GM12801 (cell line): ENCODE measurements around the gene OSBPL8.

ENCODE experiments used
- CTCF ChIP-seq: IDR thresholded peaks from one replicate; pipeline ENCODE4 v1.5.1; 2011; ENCODE audit warnings: control low read depth; ENCODE audit not compliant: insufficient read length; ENCODE audit errors: extremely low read depth

The OSBPL8 gene

GRCh38 chr12:76545486-76545885, 14.1 kb downstream of the OSBPL8 start:
- no peak for TF ChIP-seq CTCF

GRCh38 chr12:76544601-76545261, 14.8 kb downstream of the OSBPL8 start:
- TF ChIP-seq CTCF: no peak

GRCh38 chr12:76543813-76544347, 15.7 kb downstream of the OSBPL8 start:
- TF ChIP-seq CTCF: no peak

- TF ChIP-seq CTCF: no peak
Measured at GRCh38 chr12:76542908-76543307, 16.7 kb downstream of the OSBPL8 start.

GRCh38 chr12:76539727-76540126, 19.8 kb downstream of the OSBPL8 start:
- no peak for TF ChIP-seq CTCF

- no peak for TF ChIP-seq CTCF
Measured at GRCh38 chr12:76537923-76538322, 21.6 kb downstream of the OSBPL8 start.

- TF ChIP-seq CTCF: no peak
Measured at GRCh38 chr12:76536546-76536945, 23.0 kb downstream of the OSBPL8 start.
